Esophagus (tissue), 2 donors: Measurements from ENCODE around the gene NUP35. TPM values are rescaled to one million over a fixed set of nuclear protein-coding genes. Genes with fewer than 3 reads are reported as not detected.

Experiments
- H3K27ac ChIP-seq, 2 donors: one replicate each; pipeline ENCODE4 v1.5.1; 2013; ENCODE audit warnings: low read depth in 2 of 2, mild to moderate bottlenecking in 2 of 2, inconsistent platforms in 1 of 2, low read length in 1 of 2, moderate library complexity in 1 of 2
- H3K27me3 ChIP-seq, 2 donors: one replicate each; pipeline ENCODE4 v1.6.1; 2013; ENCODE audit warnings: low read length in 2 of 2, control low read depth in 1 of 2, mild to moderate bottlenecking in 1 of 2; ENCODE audit not compliant: insufficient read depth in 2 of 2, control insufficient read depth in 1 of 2
- H3K36me3 ChIP-seq, 2 donors: one replicate each; pipeline ENCODE4 v1.6.1; 2013; ENCODE audit warnings: low read length in 1 of 2; ENCODE audit not compliant: control insufficient read depth in 2 of 2, insufficient read depth in 2 of 2
- H3K4me1 ChIP-seq, 2 donors: one replicate each; pipeline ENCODE4 v1.6.1; 2013; ENCODE audit warnings: low read length in 1 of 2; ENCODE audit not compliant: control insufficient read depth in 2 of 2, insufficient read depth in 2 of 2
- H3K4me3 ChIP-seq, 2 donors: one replicate each; pipeline ENCODE4 v1.5.1; 2013; ENCODE audit warnings: low read length in 2 of 2, mild to moderate bottlenecking in 2 of 2, low read depth in 1 of 2, moderate library complexity in 1 of 2
- H3K9me3 ChIP-seq, 2 donors: one replicate each; pipeline ENCODE4 v1.6.1; 2013; ENCODE audit warnings: mild to moderate bottlenecking in 2 of 2, low read depth in 1 of 2, low read length in 1 of 2, moderate library complexity in 1 of 2; ENCODE audit not compliant: control insufficient read depth in 2 of 2, insufficient read depth in 1 of 2
- WGBS, 2 donors: extraction: QIAGEN DNeasy Blood & Tissue Kit; methylation state at CpG; one replicate each; pipeline ENCODE4 v1.1.7; 2013; 5-methylcytosine and 5-hydroxymethylcytosine counted together
- polyA plus RNA-seq, 2 donors: library from polyadenylated mRNA; stranded (reverse); fragments of 200-250 nt; gene quantifications; one replicate each; pipeline ENCODE4 v1.2.3, GENCODE V29; 2013
- donor health status: healthy with polysubstance abuse.
- donor health status: Bipolar disorder and iron deficiency.

Gene NUP35
- 10 to 100 TPM in 1 of 2 donors, 1 to 10 TPM in 1; 4.4 to 10.2 TPM for polyA plus RNA-seq

GRCh38 chr2:183124222-183124956 is at the start of gene NUP35:
Gene NUP35, plus strand, starts transcription at chr2:183124443. Its CDS starts 15 bp downstream, at chr2:183124458.
- H3K27ac ChIP-seq = peak within 1 kb of the TSS; percentile 96 to 97
- no peaks in the 10 kb centered on the region for H3K27me3 ChIP-seq
- H3K9me3 ChIP-seq = no peaks in the 10 kb centered on the region
- H3K4me1 ChIP-seq = no peaks in the 10 kb centered on the region
- no peaks in the 10 kb centered on the region for H3K36me3 ChIP-seq
- WGBS, 2 donors = 0% methylated on average over 43 of the region's 43 CpGs
- peak within 1 kb of the TSS; percentile 91 for H3K4me3 ChIP-seq

- Histone ChIP-seq H3K4me1 (no peaks in the 10 kb centered on the region), H3K27me3 (no peaks in the 10 kb centered on the region), H3K9me3 (no peaks in the 10 kb centered on the region), H3K36me3 (no peaks in the 10 kb centered on the region), H3K27ac (peak overlapping the region; percentile 72 to 81), H3K4me3 (peak overlapping the region; percentile 50 to 79)
- 3 to 7% methylated on average over 8 of the region's 8 CpGs for WGBS, 2 donors
Measured at GRCh38 chr2:183078163-183078463, 46.1 kb upstream of the NUP35 start.

- H3K27me3 ChIP-seq = no peaks in the 10 kb centered on the region
- peak within 1 kb of the TSS; percentile 81 to 87 for H3K27ac ChIP-seq
- H3K4me3 ChIP-seq = peak within 1 kb of the TSS; percentile 50 to 79
- no peaks in the 10 kb centered on the region for H3K9me3 ChIP-seq
- H3K4me1 ChIP-seq = no peaks in the 10 kb centered on the region
- no peaks in the 10 kb centered on the region for H3K36me3 ChIP-seq
- 0 to 2% methylated on average over 20 of the region's 20 CpGs for WGBS, 2 donors
Measured at GRCh38 chr2:183078464-183079138, 45.6 kb upstream of the NUP35 start, which contains the start of gene DUSP19. Gene DUSP19, plus strand, starts transcription at chr2:183078747. Its CDS starts 187 bp downstream, at chr2:183078934.

- Histone ChIP-seq H3K27ac (peak overlapping the region; percentile 81 to 87), H3K9me3 (no peaks in the 10 kb centered on the region), H3K27me3 (no peaks in the 10 kb centered on the region), H3K4me1 (no peaks in the 10 kb centered on the region), H3K36me3 (no peaks in the 10 kb centered on the region), H3K4me3 (peak overlapping the region; percentile 50 to 79)
- 13 to 21% methylated on average over 13 of the region's 13 CpGs for WGBS, 2 donors
Measured at GRCh38 chr2:183079139-183079775, 45.0 kb upstream of the NUP35 start.

- Histone ChIP-seq H3K36me3 (no peaks in the 10 kb centered on the region), H3K9me3 (no peaks in the 10 kb centered on the region), H3K27me3 (no peaks in the 10 kb centered on the region), H3K4me1 (no peaks in the 10 kb centered on the region), H3K4me3 (no peak overlapping the region), H3K27ac (no peak overlapping the region)
- 33 to 39% methylated on average over 1 of the region's 1 CpG for WGBS, 2 donors
Measured at GRCh38 chr2:183081911-183082310, 42.3 kb upstream of the NUP35 start.

GRCh38 chr2:183088061-183088460 is 36.2 kb upstream of the NUP35 start:
- no peaks in the 10 kb centered on the region for H3K9me3 ChIP-seq
- WGBS, 2 donors = 67 to 70% methylated on average over 3 of the region's 3 CpGs
- H3K4me3 ChIP-seq = no peak overlapping the region
- no peaks in the 10 kb centered on the region for H3K4me1 ChIP-seq
- H3K27ac ChIP-seq = no peak overlapping the region
- no peaks in the 10 kb centered on the region for H3K27me3 ChIP-seq
- no peaks in the 10 kb centered on the region for H3K36me3 ChIP-seq

- no peak overlapping the region for H3K4me3 ChIP-seq
- H3K4me1 ChIP-seq = no peaks in the 10 kb centered on the region
- no peaks in the 10 kb centered on the region for H3K36me3 ChIP-seq
- WGBS, 2 donors = 94 to 95% methylated on average over 6 of the region's 6 CpGs
- H3K27me3 ChIP-seq = no peaks in the 10 kb centered on the region
- no peaks in the 10 kb centered on the region for H3K9me3 ChIP-seq
- H3K27ac ChIP-seq = no peak overlapping the region
Measured at GRCh38 chr2:183089192-183089851, 34.9 kb upstream of the NUP35 start.

- Histone ChIP-seq H3K9me3 (no peaks in the 10 kb centered on the region), H3K27me3 (no peaks in the 10 kb centered on the region), H3K27ac (no peak overlapping the region), H3K4me3 (no peak overlapping the region), H3K36me3 (no peaks in the 10 kb centered on the region), H3K4me1 (no peaks in the 10 kb centered on the region)
- 90 to 92% methylated on average over 7 of the region's 7 CpGs for WGBS, 2 donors
Measured at GRCh38 chr2:183091318-183091953, 32.8 kb upstream of the NUP35 start.

GRCh38 chr2:183091954-183092345 is 32.3 kb upstream of the NUP35 start:
- H3K4me3 ChIP-seq = no peak overlapping the region
- H3K9me3 ChIP-seq = no peaks in the 10 kb centered on the region
- H3K4me1 ChIP-seq = no peaks in the 10 kb centered on the region
- H3K36me3 ChIP-seq = no peaks in the 10 kb centered on the region
- 91% methylated on average over 2 of the region's 2 CpGs for WGBS, 2 donors
- no peaks in the 10 kb centered on the region for H3K27me3 ChIP-seq
- no peak overlapping the region for H3K27ac ChIP-seq
